NK-92 treated with Interleukin-12 subunit alpha and Interleukin-12 subunit beta, amount 100 ng/mL, for 24 hours (cell line): ENCODE measurements around the gene SELP.

Source experiments
- DNase-seq: peaks from one replicate; lab custom pipeline; 2025; lab: John Stamatoyannopoulos, UW

SELP gene

GRCh38 chr1:169576241-169576934 lies 53.5 kb downstream of the SELP start:
- no peak for DNase-seq

GRCh38 chr1:169574336-169574735 lies 55.6 kb downstream of the SELP start:
- no peak for DNase-seq

- DNase-seq, result no peak
Measured at GRCh38 chr1:169572187-169572586, 57.7 kb downstream of the SELP start.

DNA sequence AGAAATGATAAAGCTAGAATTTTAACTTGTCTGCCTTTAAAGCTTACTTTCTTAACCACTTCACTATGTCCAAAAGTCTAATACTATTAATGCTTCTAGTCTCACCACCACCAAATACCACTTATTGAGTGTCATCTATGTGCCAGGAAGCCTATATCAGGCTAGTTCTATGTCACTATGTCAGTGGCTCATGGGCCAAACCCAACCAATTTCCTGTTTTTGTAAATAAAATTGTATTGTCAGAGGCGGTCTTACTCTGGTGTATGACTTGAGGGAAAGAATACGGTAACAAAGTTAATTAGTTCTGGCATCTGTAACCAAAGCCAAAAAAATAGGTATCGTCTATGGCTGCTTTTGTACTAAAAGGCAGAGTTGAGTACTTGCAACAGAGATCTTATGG lies 58.5 kb downstream of the SELP start:
- no peak for DNase-seq

DNA sequence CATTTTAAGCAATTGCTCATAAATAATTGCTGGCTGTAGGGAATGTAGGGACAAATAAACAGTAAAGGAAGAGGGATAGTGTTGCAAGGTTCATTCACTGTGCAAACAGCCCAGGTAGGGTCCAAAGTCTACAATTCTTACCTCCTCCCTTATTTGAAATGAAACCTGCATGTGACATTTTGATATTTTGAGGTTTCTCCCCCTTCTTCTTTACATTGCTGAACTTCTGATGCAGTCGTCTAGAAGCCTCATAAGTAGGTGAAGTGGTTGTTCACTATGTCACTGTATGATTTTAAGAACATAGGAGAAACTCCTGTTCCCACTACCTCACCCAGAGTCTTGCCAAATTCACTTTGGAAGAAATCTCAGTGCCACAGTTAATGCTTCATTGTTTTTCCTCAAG lies 59.8 kb downstream of the SELP start:
- DNase-seq, result no peak

GRCh38 chr1:169568497-169568896 lies 61.4 kb downstream of the SELP start:
- DNase-seq, result no peak

GRCh38 chr1:169565335-169566271 lies 64.3 kb downstream of the SELP start:
- no peak for DNase-seq

GRCh38 chr1:169563650-169564049 lies 66.3 kb downstream of the SELP start:
- no peak for DNase-seq

DNA sequence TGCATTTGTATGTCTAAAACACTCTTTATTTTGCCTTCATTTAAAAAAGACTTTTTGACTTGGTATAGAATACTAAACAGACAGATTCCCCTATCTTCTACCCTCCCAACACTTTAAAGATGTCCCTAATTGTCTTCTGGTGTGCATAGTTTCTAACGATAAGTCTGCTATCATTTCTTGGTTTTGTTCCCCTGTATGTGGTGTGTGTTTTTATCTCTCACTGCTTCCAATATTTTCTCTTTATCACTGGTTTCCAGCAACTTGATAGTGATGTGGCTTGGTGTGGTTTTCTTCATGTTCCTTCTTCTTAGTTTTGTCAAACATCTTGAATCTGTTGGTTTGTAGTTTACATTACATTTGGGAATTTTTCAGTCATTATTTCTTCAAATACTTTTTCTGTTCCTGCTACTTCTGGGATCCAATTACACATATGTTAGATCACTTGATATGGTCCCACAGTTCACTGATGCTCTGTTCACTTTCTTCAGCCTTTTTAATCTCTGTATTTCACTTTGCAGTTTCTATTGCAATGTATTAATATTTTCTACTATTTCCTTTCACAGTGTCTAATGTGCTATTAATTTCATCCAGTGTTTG lies 66.8 kb downstream of the SELP start:
- no peak for DNase-seq

GRCh38 chr1:169561692-169562091 lies 68.2 kb downstream of the SELP start:
- DNase-seq, result no peak

DNA sequence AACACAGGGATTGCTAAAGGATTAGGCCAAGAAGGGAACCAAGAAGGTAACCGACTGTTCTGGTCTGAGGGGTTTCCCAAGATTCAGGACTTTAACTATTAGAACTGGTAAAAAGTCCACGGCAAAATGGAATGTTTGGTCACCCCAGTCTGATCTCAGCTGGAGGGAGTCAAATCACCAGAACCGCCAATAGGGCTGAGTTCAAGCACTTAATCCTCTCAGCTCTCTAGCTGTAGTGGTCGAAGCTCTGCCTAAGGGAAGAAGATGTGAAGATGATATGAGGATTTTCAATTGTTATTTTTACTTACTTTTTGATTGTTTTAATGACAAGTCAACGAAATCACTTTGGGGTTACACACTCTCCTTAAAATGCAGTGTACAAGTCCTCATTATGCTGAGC lies 72.8 kb downstream of the SELP start:
- DNase-seq, result no peak

- no peak for DNase-seq
Measured at GRCh38 chr1:169550294-169550693, 79.6 kb downstream of the SELP start.

DNA sequence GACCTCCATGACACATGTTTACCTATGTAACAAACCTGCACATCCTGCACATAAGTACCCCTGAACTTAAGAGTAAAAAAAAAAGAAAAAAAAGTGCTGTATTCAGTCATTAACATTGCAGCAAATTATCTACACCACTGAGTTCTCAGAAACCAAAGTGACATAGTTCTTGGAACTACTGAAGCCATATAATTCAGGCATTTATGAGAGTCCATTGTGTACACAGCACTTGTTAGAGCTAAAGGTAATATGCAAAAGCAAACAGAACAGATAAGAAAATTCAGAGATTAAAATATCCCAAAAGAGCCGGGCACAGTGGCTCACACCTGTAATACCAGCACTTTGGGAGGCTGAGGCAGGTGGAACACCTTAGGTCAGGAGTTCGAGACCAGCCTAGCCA lies 81.6 kb downstream of the SELP start:
- DNase-seq, result no peak

- peak; percentile 0 for DNase-seq
Measured at GRCh38 chr1:169546087-169546995, 83.6 kb downstream of the SELP start.

- DNase-seq, result no peak
Measured at GRCh38 chr1:169545472-169545871, 84.5 kb downstream of the SELP start.

GRCh38 chr1:169538998-169539871 lies 90.7 kb downstream of the SELP start:
- no peak for DNase-seq
